Peyer's patch (tissue), 4 donors: ENCODE results near the gene HSBP1.

Experiments
- POLR2A ChIP-seq, 2 donors: fragments of 450-650 bp; IDR thresholded peaks; one replicate each; pipeline ENCODE4 v1.5.1; 2017; ENCODE audit warnings: antibody characterized with exemption in 2 of 2, mild to moderate bottlenecking in 2 of 2, moderate library complexity in 2 of 2
- TF ChIP-seq, protein P1 (sequence below), 6 experiments: fragments of 450-650 bp in 4 of 6; fragments of 200-600 bp in 2 of 6; sonication (generic) in 1 of 6; IDR thresholded peaks; one replicate each; pipeline ENCODE4 v1.5.1; 2017 to 2019; ENCODE audit warnings: antibody characterized with exemption in 6 of 6, mild to moderate bottlenecking in 3 of 6, moderate library complexity in 1 of 6

DNA sequence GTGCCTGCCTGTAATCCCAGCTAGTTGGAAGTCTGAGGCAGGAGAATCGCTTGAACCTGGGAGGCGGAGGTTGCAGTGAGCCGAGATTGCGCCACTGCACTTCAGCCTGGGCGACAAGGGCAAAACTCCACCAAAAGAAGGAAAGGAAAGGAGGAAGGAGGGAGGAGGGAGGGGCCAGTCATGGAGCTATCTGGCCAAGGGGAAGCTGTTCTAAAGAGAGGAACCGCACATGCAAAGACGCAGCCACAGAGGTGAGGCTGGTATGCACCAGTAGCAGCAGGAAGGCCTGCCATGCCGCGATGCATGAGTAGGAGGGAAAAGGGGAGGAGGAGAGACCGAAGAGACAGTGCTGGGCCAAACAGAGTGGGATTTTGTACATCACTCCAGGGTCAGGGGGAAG lies 35.9 kb downstream of the HSBP1 start:
- TF ChIP-seq, protein P1, sequence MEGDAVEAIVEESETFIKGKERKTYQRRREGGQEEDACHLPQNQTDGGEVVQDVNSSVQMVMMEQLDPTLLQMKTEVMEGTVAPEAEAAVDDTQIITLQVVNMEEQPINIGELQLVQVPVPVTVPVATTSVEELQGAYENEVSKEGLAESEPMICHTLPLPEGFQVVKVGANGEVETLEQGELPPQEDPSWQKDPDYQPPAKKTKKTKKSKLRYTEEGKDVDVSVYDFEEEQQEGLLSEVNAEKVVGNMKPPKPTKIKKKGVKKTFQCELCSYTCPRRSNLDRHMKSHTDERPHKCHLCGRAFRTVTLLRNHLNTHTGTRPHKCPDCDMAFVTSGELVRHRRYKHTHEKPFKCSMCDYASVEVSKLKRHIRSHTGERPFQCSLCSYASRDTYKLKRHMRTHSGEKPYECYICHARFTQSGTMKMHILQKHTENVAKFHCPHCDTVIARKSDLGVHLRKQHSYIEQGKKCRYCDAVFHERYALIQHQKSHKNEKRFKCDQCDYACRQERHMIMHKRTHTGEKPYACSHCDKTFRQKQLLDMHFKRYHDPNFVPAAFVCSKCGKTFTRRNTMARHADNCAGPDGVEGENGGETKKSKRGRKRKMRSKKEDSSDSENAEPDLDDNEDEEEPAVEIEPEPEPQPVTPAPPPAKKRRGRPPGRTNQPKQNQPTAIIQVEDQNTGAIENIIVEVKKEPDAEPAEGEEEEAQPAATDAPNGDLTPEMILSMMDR (IDR thresholded peaks at IDR 0.05) = no peak
- TF ChIP-seq POLR2A (IDR thresholded peaks at IDR 0.05) = no peak
